Fibroblast of the aortic adventitia (primary cell): Measurements from ENCODE around the gene UBE2E1. TPM values are rescaled to one million over a fixed set of nuclear protein-coding genes. Genes with fewer than 3 reads are reported as not detected.
"Not testable (repeated sequence)": the region's sequence is repeated elsewhere in the genome, so short reads cannot be mapped to it uniquely, and the experiment has no call there.

ENCODE experiments used
- DNase-seq: peaks from one replicate; pipeline ENCODE4 v3.0.0-alpha.2; 2010; ENCODE audit warnings: low read depth
- H3K4me3 ChIP-seq: 2 replicates; pipeline ENCODE4 v1.5.1; 2011; ENCODE audit warnings: low read depth, mild to moderate bottlenecking, control low read depth, low read length, moderate library complexity
- total RNA-seq: library from RNA; depleted of rRNA; stranded (reverse); fragments of >200 nt; gene quantifications from 2 replicates; pipeline ENCODE4 v1.2.3, GENCODE V29; 2012; ENCODE audit warnings: low replicate concordance
- TF ChIP-seq, protein P1 (sequence below): IDR thresholded peaks from 2 replicates; pipeline ENCODE4 v1.5.1; 2011; ENCODE audit warnings: mild to moderate bottlenecking, low read length, control low read depth, inconsistent platforms; ENCODE audit not compliant: insufficient read depth

Gene UBE2E1
- total RNA-seq, 1 donor, result 108 TPM

DNA sequence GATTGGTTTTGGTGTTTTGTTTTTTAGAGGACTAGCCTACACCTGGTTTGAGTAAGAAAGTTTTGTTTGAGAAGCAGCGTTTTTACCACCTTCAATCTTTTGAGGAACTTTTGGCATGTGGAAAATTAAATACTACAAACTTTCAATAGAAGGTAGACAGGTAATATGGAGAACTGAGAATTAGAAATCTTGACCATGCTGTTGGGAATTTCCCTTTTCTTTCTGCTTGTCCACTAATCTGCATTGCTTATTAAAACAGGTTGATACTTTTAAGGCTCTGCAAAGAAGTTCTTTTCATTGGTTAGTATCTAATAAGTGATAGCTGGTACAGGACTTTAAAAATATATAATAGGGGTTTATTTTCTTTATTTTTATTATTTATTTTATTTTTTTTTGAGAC is 31.9 kb downstream of the UBE2E1 start:
- DNase-seq, result no peak
- TF ChIP-seq, protein P1, sequence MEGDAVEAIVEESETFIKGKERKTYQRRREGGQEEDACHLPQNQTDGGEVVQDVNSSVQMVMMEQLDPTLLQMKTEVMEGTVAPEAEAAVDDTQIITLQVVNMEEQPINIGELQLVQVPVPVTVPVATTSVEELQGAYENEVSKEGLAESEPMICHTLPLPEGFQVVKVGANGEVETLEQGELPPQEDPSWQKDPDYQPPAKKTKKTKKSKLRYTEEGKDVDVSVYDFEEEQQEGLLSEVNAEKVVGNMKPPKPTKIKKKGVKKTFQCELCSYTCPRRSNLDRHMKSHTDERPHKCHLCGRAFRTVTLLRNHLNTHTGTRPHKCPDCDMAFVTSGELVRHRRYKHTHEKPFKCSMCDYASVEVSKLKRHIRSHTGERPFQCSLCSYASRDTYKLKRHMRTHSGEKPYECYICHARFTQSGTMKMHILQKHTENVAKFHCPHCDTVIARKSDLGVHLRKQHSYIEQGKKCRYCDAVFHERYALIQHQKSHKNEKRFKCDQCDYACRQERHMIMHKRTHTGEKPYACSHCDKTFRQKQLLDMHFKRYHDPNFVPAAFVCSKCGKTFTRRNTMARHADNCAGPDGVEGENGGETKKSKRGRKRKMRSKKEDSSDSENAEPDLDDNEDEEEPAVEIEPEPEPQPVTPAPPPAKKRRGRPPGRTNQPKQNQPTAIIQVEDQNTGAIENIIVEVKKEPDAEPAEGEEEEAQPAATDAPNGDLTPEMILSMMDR, result no peak
- H3K4me3 ChIP-seq, result no peak overlapping the region

GRCh38 chr3:23840521-23840920 is 34.8 kb downstream of the UBE2E1 start:
- TF ChIP-seq, protein P1, result no peak
- no peak overlapping the region for H3K4me3 ChIP-seq
- no peak for DNase-seq

- TF ChIP-seq, protein P1, result no peak
- H3K4me3 ChIP-seq, result no peak overlapping the region
- no peak for DNase-seq
These were observed 38.1 kb downstream of the UBE2E1 start for GRCh38 chr3:23843869-23844268.

DNA sequence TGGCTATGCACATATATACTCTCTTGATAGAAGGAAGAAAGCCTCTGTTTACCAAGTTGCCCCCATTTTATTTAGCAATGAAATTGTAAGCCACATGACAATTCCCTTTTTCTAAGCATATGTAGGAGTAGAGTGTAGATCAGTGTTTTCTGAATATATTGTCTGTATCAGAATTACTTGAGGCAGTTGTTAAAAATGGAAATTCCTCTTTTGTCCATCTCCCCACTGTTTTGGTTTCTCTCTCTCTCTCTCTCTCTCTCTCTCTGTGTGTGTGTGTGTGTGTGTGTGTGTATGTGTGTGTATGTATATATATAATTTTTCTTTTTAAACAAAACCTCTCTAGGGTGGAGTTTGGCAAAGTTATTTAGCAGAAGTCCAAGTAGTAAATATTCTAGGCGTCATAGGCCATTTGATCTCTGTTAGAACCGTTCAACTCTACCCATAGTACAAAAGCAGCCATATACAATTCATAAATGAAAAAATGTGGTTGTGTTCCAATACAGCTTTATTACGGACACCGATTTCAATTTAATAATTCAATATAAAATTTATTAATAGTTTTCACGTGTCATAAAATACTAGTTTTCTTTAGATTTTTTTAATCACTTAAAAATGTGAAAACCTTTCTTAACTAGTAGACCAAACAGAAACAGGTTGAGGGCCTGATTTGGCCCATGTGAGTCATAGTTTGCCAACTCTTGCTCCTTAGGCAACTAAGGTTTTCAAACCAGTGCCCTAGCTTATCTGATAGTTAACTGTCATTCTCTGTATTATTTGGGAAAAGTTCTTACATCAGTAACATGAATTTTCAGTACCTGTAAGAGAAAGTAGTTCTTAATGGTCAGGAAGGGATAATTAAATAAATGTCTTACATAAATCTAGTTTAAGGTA is 39.8 kb downstream of the UBE2E1 start:
- no peak overlapping the region for H3K4me3 ChIP-seq
- TF ChIP-seq, protein P1, result no peak
- DNase-seq, result no peak

DNA sequence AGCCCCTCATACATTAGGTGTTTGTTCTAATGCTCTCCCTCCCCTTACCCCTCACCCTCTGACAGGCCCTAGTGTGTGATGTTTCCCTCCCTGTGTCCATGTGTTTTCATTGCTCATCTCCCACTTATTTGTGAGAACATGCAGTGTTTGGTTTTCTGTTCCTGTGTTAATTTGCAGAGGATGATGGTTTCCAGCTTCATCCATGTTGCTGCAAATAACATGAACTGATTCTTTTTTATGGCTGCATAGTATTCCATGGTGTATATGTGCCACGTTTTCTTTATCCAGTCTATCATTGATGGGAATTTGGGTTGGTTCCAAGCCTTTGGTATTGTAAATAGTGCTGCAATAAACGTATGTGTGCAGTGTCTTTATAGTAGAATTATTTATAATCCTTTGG is 43.7 kb downstream of the UBE2E1 start:
- DNase-seq, H3K4me3 ChIP-seq: not testable (repeated sequence)

DNA sequence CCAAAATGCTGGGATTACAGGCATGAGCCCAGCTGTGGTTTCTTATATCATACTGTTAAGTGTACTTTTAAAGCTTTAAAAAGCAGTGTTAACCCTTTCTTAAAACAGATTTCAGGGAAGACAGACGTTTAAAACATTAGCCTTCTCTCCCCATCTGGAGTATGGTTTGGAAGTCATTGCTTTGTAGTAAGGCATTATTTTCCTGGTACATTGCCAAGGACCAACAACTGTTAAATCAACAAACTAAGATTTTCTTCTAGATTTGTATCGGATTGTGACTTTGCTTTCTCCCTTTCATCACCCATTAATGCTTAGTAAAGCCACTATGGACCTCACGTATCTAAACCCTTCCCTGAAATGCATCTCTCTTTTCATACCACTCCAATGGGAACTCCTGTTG is 50.5 kb downstream of the UBE2E1 start:
- DNase-seq, result peak; percentile 18
- TF ChIP-seq, protein P1, result no peak
- H3K4me3 ChIP-seq, result no peak overlapping the region

- H3K4me3 ChIP-seq, result no peak overlapping the region
- TF ChIP-seq, protein P1, result no peak
- DNase-seq, result peak; percentile 27
These were observed 53.4 kb downstream of the UBE2E1 start for GRCh38 chr3:23859012-23859743.
